Adrenal gland (tissue), 5 donors: ENCODE data around the gene CNTNAP2.

ENCODE experiments used
- POLR2A ChIP-seq, 2 donors: fragments of 450-650 bp; IDR thresholded peaks; one replicate each; pipeline ENCODE4 v1.6.1; 2017; ENCODE audit warnings: antibody characterized with exemption in 2 of 2, mild to moderate bottlenecking in 2 of 2, moderate library complexity in 1 of 2
- TF ChIP-seq, protein P1 (sequence below), 6 experiments: fragments of 450-650 bp in 4 of 6; fragments of 200-600 bp in 2 of 6; sonication (generic) in 1 of 6; IDR thresholded peaks; 1 replicate in 5 of 6; 2 replicates in 1 of 6; pipeline versions ENCODE4 v1.5.1 to v1.8.0; 2016 to 2021; ENCODE audit warnings: antibody characterized with exemption in 6 of 6, mild to moderate bottlenecking in 2 of 6, moderate library complexity in 1 of 6
- donor health status: DM: no; HTN: no; CAD: no.

DNA sequence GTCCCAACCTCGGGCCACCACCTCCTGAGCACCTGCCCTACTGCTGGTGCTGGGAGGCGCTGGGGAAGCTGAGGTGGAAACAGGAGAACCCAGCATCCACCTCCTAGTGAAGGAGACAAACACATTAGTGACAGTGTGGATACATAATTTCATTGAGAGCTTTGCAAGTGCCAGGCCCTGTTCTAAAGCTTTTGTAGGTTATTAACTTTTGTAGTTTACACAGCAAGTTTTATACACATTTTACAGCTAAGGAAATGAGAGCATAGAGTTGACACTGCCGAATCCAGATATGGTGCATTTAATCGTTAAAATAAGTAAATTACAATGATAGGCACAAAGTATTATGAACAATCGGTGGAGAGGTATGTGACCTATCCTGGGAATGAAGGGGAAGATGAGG, 2007.9 kb downstream of the CNTNAP2 start:
- TF ChIP-seq, protein P1, sequence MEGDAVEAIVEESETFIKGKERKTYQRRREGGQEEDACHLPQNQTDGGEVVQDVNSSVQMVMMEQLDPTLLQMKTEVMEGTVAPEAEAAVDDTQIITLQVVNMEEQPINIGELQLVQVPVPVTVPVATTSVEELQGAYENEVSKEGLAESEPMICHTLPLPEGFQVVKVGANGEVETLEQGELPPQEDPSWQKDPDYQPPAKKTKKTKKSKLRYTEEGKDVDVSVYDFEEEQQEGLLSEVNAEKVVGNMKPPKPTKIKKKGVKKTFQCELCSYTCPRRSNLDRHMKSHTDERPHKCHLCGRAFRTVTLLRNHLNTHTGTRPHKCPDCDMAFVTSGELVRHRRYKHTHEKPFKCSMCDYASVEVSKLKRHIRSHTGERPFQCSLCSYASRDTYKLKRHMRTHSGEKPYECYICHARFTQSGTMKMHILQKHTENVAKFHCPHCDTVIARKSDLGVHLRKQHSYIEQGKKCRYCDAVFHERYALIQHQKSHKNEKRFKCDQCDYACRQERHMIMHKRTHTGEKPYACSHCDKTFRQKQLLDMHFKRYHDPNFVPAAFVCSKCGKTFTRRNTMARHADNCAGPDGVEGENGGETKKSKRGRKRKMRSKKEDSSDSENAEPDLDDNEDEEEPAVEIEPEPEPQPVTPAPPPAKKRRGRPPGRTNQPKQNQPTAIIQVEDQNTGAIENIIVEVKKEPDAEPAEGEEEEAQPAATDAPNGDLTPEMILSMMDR (IDR thresholded peaks at IDR 0.05): no peak
- TF ChIP-seq POLR2A (IDR thresholded peaks at IDR 0.05): no peak
